ENCODE data around the gene SIPA1L3.

The SIPA1L3 gene

GRCh38 chr19:38227287-38228004 lies 320.4 kb downstream of the SIPA1L3 start:
- Histone ChIP-seq H3K36me3 (ENCODE audit: low read length) (no peaks in the 10 kb centered on the region), H3K27ac (ENCODE audit: low read depth, low read length) (no peak overlapping the region), H3K79me2 (ENCODE audit: insufficient read depth, low read length) (no peaks in the 10 kb centered on the region), H3K27me3 (ENCODE audit: low read length) (no peaks in the 10 kb centered on the region; the same call in 1 of the 2 replicates), H3K4me3 (ENCODE audit: insufficient read depth, low read length, poor library complexity, severe bottlenecking) (no peak overlapping the region), H3F3A (ENCODE audit: insufficient read depth) (0 out of 2 replicates have a peak, but pooled peaks cover 10% of the 10 kb centered on the region), H3K9ac (ENCODE audit: low read length) (no peak overlapping the region), H3K9me3 (ENCODE audit: insufficient read depth, low read length) (no peaks in the 10 kb centered on the region), H3K9me2 (replicated peaks; ENCODE audit: insufficient read depth, low read length) (no peaks in the 10 kb centered on the region), H4K20me1 (ENCODE audit: low read depth, low read length) (no peaks in the 10 kb centered on the region), H3K4me2 (ENCODE audit: low read depth, low read length, poor library complexity, severe bottlenecking) (no peak overlapping the region), H2AFZ (ENCODE audit: low read depth, low read length, severe bottlenecking) (no peak overlapping the region)
- no peak for TF ChIP-seq EZH2phosphoT487 (conservative IDR thresholded peaks at IDR 0.05; ENCODE audit: low read length)
- TF ChIP-seq, protein P1, sequence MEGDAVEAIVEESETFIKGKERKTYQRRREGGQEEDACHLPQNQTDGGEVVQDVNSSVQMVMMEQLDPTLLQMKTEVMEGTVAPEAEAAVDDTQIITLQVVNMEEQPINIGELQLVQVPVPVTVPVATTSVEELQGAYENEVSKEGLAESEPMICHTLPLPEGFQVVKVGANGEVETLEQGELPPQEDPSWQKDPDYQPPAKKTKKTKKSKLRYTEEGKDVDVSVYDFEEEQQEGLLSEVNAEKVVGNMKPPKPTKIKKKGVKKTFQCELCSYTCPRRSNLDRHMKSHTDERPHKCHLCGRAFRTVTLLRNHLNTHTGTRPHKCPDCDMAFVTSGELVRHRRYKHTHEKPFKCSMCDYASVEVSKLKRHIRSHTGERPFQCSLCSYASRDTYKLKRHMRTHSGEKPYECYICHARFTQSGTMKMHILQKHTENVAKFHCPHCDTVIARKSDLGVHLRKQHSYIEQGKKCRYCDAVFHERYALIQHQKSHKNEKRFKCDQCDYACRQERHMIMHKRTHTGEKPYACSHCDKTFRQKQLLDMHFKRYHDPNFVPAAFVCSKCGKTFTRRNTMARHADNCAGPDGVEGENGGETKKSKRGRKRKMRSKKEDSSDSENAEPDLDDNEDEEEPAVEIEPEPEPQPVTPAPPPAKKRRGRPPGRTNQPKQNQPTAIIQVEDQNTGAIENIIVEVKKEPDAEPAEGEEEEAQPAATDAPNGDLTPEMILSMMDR (IDR thresholded peaks at IDR 0.05; ENCODE audit: insufficient read depth, low read length, poor library complexity, severe bottlenecking): no peak

DNA sequence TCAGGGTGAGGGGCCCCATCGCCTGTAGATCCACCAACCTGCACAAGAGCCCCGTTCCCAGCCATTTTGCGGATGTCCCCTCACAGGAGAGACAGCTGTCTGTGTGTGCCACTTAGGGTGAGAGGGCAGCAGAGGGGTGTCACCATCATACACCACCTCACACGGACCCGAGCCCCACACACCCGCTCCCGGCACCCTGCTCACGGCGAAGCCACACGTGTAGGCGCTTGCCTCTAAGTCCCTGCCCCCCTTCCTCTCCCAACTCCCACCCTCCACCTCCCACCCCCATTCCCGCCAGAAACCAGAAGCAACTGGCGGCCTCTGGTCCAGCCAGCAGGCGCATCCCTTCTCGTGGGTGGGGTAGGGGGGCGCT lies 321.0 kb downstream of the SIPA1L3 start:
- Histone ChIP-seq H3K4me3 (ENCODE audit: insufficient read depth, low read length, poor library complexity, severe bottlenecking) (no peak overlapping the region), H3K9me3 (ENCODE audit: insufficient read depth, low read length) (no peaks in the 10 kb centered on the region), H3K9ac (ENCODE audit: low read length) (no peak overlapping the region), H3K79me2 (ENCODE audit: insufficient read depth, low read length) (no peaks in the 10 kb centered on the region), H3K36me3 (ENCODE audit: low read length) (no peaks in the 10 kb centered on the region), H2AFZ (ENCODE audit: low read depth, low read length, severe bottlenecking) (no peak overlapping the region), H3K4me2 (ENCODE audit: low read depth, low read length, poor library complexity, severe bottlenecking) (no peak overlapping the region), H3K27me3 (ENCODE audit: low read length) (no peaks in the 10 kb centered on the region; the same call in 1 of the 2 replicates), H3K27ac (ENCODE audit: low read depth, low read length) (no peak overlapping the region), H4K20me1 (ENCODE audit: low read depth, low read length) (no peaks in the 10 kb centered on the region), H3K9me2 (replicated peaks; ENCODE audit: insufficient read depth, low read length) (no peaks in the 10 kb centered on the region), H3F3A (ENCODE audit: insufficient read depth) (0 out of 2 replicates have a peak, but pooled peaks cover 10% of the 10 kb centered on the region)
- TF ChIP-seq EZH2phosphoT487 (conservative IDR thresholded peaks at IDR 0.05; ENCODE audit: low read length): no peak
- TF ChIP-seq, protein P1 (IDR thresholded peaks at IDR 0.05; ENCODE audit: insufficient read depth, low read length, poor library complexity, severe bottlenecking): no peak

DNA sequence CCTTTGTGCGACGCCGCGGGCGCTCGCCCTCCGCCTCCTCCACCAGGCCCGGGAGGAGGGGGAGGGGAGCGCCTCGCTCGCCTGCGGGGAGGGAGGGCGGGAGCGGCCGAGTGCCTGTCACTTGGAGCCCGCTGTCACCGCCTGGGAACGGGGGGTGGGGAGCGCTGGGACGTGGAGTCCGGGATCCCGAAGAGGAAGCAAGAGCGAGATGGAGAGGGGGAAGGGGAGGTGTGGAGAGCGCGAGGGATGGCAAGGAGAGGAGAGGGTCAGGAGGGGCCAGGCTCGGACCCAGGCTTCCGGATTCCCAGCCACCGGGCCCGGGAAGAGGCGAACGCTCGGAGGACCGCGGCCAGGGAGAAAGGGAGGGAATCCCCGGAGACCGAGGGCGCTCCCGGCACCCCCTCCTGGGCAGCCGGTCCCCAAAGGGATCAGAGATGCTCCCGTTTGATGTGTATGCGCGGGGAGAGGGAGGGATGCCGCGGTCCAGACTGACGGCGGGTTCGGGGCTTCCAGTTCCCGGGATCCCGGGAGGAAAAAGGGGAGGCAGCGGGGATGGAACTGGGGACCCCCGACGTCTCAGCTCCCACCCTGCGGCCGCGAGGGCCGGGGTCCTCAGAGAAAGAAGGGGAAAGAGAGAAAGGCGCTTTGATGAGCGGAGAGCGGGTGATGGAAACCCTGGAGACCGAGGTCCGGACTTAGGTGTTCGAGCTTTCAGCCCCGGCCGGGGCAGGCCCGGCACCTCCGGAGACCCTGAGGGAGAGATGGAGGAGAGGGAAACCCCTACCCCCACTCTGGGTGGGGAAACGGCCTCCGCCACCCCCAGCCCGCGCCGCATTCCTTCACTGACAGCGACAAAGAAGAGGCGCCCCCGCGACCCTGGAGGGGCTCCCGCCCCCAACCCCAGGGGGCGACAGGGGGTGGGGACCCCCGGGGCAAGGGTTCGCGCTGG lies 321.8 kb downstream of the SIPA1L3 start:
- peak overlapping the region; percentile 67 for H3K9ac ChIP-seq (ENCODE audit: low read length)
- H3K9me3 ChIP-seq (ENCODE audit: insufficient read depth, low read length): no peaks in the 10 kb centered on the region
- peak overlapping the region; percentile 77 for H2AFZ ChIP-seq (ENCODE audit: low read depth, low read length, severe bottlenecking)
- peak overlapping the region; percentile 90 for H3K4me2 ChIP-seq (ENCODE audit: low read depth, low read length, poor library complexity, severe bottlenecking)
- no peaks in the 10 kb centered on the region for H4K20me1 ChIP-seq (ENCODE audit: low read depth, low read length)
- no peaks in the 10 kb centered on the region for H3K36me3 ChIP-seq (ENCODE audit: low read length)
- no peak for TF ChIP-seq EZH2phosphoT487 (conservative IDR thresholded peaks at IDR 0.05; ENCODE audit: low read length)
- TF ChIP-seq, protein P1 (IDR thresholded peaks at IDR 0.05; ENCODE audit: insufficient read depth, low read length, poor library complexity, severe bottlenecking): no peak
- no peaks in the 10 kb centered on the region; the same call in 1 of the 2 replicates for H3K27me3 ChIP-seq (ENCODE audit: low read length)
- H3K9me2 ChIP-seq (replicated peaks; ENCODE audit: insufficient read depth, low read length): no peaks in the 10 kb centered on the region
- no peak overlapping the region for H3K27ac ChIP-seq (ENCODE audit: low read depth, low read length)
- H3F3A ChIP-seq (ENCODE audit: insufficient read depth): 0 out of 2 replicates have a peak, but pooled peaks cover 10% of the 10 kb centered on the region
- no peaks in the 10 kb centered on the region for H3K79me2 ChIP-seq (ENCODE audit: insufficient read depth, low read length)
- peak overlapping the region; percentile 82 for H3K4me3 ChIP-seq (ENCODE audit: insufficient read depth, low read length, poor library complexity, severe bottlenecking)

Data from SU-DHL-6 (cell line).